Ishikawa (cell line): ENCODE data around the gene GBA3.

Experiments
- CEBPB ChIP-seq: IDR thresholded peaks from 2 replicates; pipeline ENCODE4 v1.6.1; 2012
- CREB1 ChIP-seq: IDR thresholded peaks from 2 replicates; pipeline ENCODE4 v1.6.1; 2012; ENCODE audit warnings: low read depth
- EGR1 ChIP-seq: IDR thresholded peaks from 2 replicates; pipeline ENCODE4 v1.6.1; 2012
- EP300 ChIP-seq: IDR thresholded peaks from 2 replicates; pipeline ENCODE4 v1.6.1; 2012; ENCODE audit warnings: borderline replicate concordance
- FOXM1 ChIP-seq: IDR thresholded peaks from 2 replicates; pipeline ENCODE4 v1.6.1; 2012; ENCODE audit warnings: low read depth, borderline replicate concordance
- MAX ChIP-seq: IDR thresholded peaks from 2 replicates; pipeline ENCODE4 v1.6.1; 2012
- NFIC ChIP-seq: IDR thresholded peaks from 2 replicates; pipeline ENCODE4 v1.6.1; 2012
- RAD21 ChIP-seq: IDR thresholded peaks from 2 replicates; pipeline ENCODE4 v1.6.1; 2012; ENCODE audit warnings: low read depth
- REST ChIP-seq: IDR thresholded peaks from 2 replicates; pipeline ENCODE4 v1.6.1; 2012; ENCODE audit warnings: low read depth, mild to moderate bottlenecking
- TAF1 ChIP-seq: IDR thresholded peaks from 2 replicates; pipeline ENCODE4 v1.6.1; 2012; ENCODE audit warnings: low read depth, mild to moderate bottlenecking
- TCF12 ChIP-seq: IDR thresholded peaks from 2 replicates; pipeline ENCODE4 v1.6.1; 2012; ENCODE audit warnings: low read depth
- TEAD4 ChIP-seq: IDR thresholded peaks from 2 replicates; pipeline ENCODE4 v1.6.1; 2012
- USF1 ChIP-seq: IDR thresholded peaks from 2 replicates; pipeline ENCODE4 v1.6.1; 2012
- YY1 ChIP-seq: IDR thresholded peaks from 2 replicates; pipeline ENCODE4 v1.6.1; 2012; ENCODE audit warnings: low read depth
- ZBTB7A ChIP-seq: IDR thresholded peaks from 2 replicates; pipeline ENCODE4 v1.6.1; 2012; ENCODE audit warnings: low read depth

The GBA3 gene

GRCh38 chr4:22848332-22848731, 155.6 kb downstream of the GBA3 start:
- TF ChIP-seq REST (no peak), CREB1 (no peak), TCF12 (no peak), FOXM1 (no peak), TAF1 (no peak), YY1 (no peak), EP300 (no peak), USF1 (no peak), RAD21 (no peak)

- TF ChIP-seq MAX = no peak
- no peak for TF ChIP-seq USF1
- TF ChIP-seq NFIC = no peak
- TF ChIP-seq REST = no peak
- TF ChIP-seq TEAD4 = no peak
- no peak for TF ChIP-seq FOXM1
- TF ChIP-seq EGR1 = no peak
- no peak for TF ChIP-seq TAF1
- TF ChIP-seq ZBTB7A = no peak
- TF ChIP-seq TCF12 = no peak
- TF ChIP-seq EP300 = no peak
Measured at GRCh38 chr4:22850055-22850454, 157.3 kb downstream of the GBA3 start.

- TF ChIP-seq FOXM1 = no peak
- TF ChIP-seq RAD21 = no peak
- no peak for TF ChIP-seq CREB1
- no peak for TF ChIP-seq CEBPB
- TF ChIP-seq REST = no peak
- TF ChIP-seq USF1 = no peak
Measured at GRCh38 chr4:22850630-22851029, 157.9 kb downstream of the GBA3 start.

- TF ChIP-seq EGR1 (no peak), TCF12 (no peak), NFIC (no peak), FOXM1 (no peak), YY1 (no peak), EP300 (no peak), USF1 (no peak), CREB1 (no peak), RAD21 (no peak), ZBTB7A (no peak), MAX (no peak), CEBPB (no peak), TEAD4 (no peak)
Measured at GRCh38 chr4:22857411-22857810, 164.7 kb downstream of the GBA3 start.
